Adrenal gland (tissue), 5 donors: ENCODE results near the gene ADGRB3.
"Not testable (repeated sequence)": the region's sequence is repeated elsewhere in the genome, so short reads cannot be mapped to it uniquely, and the experiment has no call there.

Experiments used
- CTCF ChIP-seq, 6 experiments: fragments of 450-650 bp in 4 of 6; fragments of 200-600 bp in 2 of 6; sonication (generic) in 1 of 6; IDR thresholded peaks; 1 replicate in 5 of 6; 2 replicates in 1 of 6; pipeline versions ENCODE4 v1.5.1 to v1.8.0; 2016 to 2021; ENCODE audit warnings: antibody characterized with exemption in 6 of 6, mild to moderate bottlenecking in 2 of 6, moderate library complexity in 1 of 6
- POLR2A ChIP-seq, 2 donors: fragments of 450-650 bp; IDR thresholded peaks; one replicate each; pipeline ENCODE4 v1.6.1; 2017; ENCODE audit warnings: antibody characterized with exemption in 2 of 2, mild to moderate bottlenecking in 2 of 2, moderate library complexity in 1 of 2
- donor health status: DM: no; HTN: no; CAD: no.

DNA sequence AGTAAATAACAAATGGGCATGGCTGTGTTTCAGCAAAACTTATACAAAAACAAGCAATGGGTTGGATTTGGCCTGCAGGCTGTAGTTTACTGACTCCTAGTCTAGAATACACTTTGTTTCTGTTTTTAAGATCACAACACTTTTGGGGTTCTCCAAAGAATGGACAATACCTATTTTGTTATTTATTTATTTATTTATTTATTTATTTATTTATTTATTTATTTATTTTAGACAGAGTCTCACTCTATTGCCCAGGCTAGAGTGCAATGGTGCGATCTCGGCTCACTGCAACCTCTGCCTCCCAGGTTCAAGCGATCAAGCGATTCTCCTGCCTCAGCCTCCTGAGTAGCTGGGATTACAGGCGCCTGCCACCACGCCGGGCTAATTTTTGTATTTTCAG lies 346.6 kb downstream of the ADGRB3 start:
- not testable (repeated sequence) for TF ChIP-seq CTCF, POLR2A (IDR thresholded peaks at IDR 0.05)
